ENCODE results near the gene GMNC.

GMNC gene

GRCh38 chr3:190853464-190853863 lies 9.0 kb downstream of the GMNC start:
- Histone ChIP-seq H3K27ac (no peak overlapping the region), H3K4me3 (no peak overlapping the region)
- DNase-seq (ENCODE audit: low spot score): no peak
- no peak for TF ChIP-seq CTCF (IDR thresholded peaks at IDR 0.05)

- no peak for DNase-seq (ENCODE audit: low spot score)
- Histone ChIP-seq H3K4me3 (no peak overlapping the region), H3K27ac (no peak overlapping the region)
- no peak for TF ChIP-seq CTCF (IDR thresholded peaks at IDR 0.05)
Measured at GRCh38 chr3:190849607-190850006, 12.9 kb downstream of the GMNC start.

- Histone ChIP-seq H3K4me3 (no peak overlapping the region), H3K27ac (no peak overlapping the region)
- no peak for TF ChIP-seq CTCF (IDR thresholded peaks at IDR 0.05)
Measured at GRCh38 chr3:190848870-190849269, 13.6 kb downstream of the GMNC start.

GRCh38 chr3:190847436-190847835 lies 15.1 kb downstream of the GMNC start:
- Histone ChIP-seq H3K27ac (no peak overlapping the region), H3K4me3 (no peak overlapping the region)
- no peak for TF ChIP-seq CTCF (IDR thresholded peaks at IDR 0.05)
- no peak for DNase-seq (ENCODE audit: low spot score)

More at GRCh38 chr3:190848870-190849269, 13.6 kb downstream of the GMNC start:
- DNase-seq (ENCODE audit: low spot score): no peak

- no peak for TF ChIP-seq CTCF (IDR thresholded peaks at IDR 0.05)
- H3K4me3 ChIP-seq: no peak overlapping the region
- no peak for DNase-seq (ENCODE audit: low spot score)
- H3K27ac ChIP-seq: no peak overlapping the region
Measured at GRCh38 chr3:190840146-190840545, 22.3 kb downstream of the GMNC start.

- DNase-seq (ENCODE audit: low spot score): no peak
- Histone ChIP-seq H3K27ac (no peak overlapping the region), H3K4me3 (no peak overlapping the region)
- TF ChIP-seq CTCF (IDR thresholded peaks at IDR 0.05): no peak
Measured at GRCh38 chr3:190831225-190831624, 31.3 kb downstream of the GMNC start.

GRCh38 chr3:190830031-190830430 lies 32.5 kb downstream of the GMNC start:
- Histone ChIP-seq H3K4me3 (no peak overlapping the region), H3K27ac (no peak overlapping the region)
- no peak for TF ChIP-seq CTCF (IDR thresholded peaks at IDR 0.05)
- DNase-seq (ENCODE audit: low spot score): no peak
